C4-2B (cell line): ENCODE results near the gene LAGE3.

Source experiments
- H3K27ac ChIP-seq: fragments of 450-650 bp; 2 replicates; pipeline ENCODE4 v1.5.1; 2017
- ZFX ChIP-seq: fragments of 450-650 bp; IDR thresholded peaks from 2 replicates; pipeline ENCODE4 v1.6.1; 2017
- TF ChIP-seq, protein P1 (sequence below): fragments of 450-650 bp; conservative IDR thresholded peaks from 2 replicates; pipeline ENCODE4 v1.5.1; 2017; ENCODE audit warnings: mild to moderate bottlenecking

The LAGE3 gene

DNA sequence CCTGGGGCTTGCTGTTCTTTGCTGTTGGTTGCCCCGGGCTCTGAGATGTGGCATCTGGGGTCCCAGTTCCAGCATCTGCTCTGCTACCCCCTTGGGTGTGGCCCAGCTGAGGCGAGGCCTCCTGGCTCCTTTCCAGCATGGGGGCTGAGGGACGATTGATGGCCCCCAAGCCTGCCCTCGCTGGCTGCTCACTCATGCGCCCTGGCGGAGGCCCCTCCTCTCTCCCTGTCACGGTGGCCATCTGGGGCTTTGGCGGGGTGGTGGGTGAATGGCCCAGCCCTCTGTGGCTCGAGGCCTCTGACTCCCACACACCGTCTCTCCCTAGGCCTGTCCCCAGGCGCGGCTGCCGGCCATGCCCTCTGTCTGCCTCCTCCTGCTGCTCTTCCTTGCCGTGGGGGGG, 19.2 kb downstream of the LAGE3 start:
- H3K27ac ChIP-seq, result no peak overlapping the region; the same call in 1 of the 2 replicates
- TF ChIP-seq, protein P1, sequence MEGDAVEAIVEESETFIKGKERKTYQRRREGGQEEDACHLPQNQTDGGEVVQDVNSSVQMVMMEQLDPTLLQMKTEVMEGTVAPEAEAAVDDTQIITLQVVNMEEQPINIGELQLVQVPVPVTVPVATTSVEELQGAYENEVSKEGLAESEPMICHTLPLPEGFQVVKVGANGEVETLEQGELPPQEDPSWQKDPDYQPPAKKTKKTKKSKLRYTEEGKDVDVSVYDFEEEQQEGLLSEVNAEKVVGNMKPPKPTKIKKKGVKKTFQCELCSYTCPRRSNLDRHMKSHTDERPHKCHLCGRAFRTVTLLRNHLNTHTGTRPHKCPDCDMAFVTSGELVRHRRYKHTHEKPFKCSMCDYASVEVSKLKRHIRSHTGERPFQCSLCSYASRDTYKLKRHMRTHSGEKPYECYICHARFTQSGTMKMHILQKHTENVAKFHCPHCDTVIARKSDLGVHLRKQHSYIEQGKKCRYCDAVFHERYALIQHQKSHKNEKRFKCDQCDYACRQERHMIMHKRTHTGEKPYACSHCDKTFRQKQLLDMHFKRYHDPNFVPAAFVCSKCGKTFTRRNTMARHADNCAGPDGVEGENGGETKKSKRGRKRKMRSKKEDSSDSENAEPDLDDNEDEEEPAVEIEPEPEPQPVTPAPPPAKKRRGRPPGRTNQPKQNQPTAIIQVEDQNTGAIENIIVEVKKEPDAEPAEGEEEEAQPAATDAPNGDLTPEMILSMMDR, result no peak
- no peak for TF ChIP-seq ZFX

DNA sequence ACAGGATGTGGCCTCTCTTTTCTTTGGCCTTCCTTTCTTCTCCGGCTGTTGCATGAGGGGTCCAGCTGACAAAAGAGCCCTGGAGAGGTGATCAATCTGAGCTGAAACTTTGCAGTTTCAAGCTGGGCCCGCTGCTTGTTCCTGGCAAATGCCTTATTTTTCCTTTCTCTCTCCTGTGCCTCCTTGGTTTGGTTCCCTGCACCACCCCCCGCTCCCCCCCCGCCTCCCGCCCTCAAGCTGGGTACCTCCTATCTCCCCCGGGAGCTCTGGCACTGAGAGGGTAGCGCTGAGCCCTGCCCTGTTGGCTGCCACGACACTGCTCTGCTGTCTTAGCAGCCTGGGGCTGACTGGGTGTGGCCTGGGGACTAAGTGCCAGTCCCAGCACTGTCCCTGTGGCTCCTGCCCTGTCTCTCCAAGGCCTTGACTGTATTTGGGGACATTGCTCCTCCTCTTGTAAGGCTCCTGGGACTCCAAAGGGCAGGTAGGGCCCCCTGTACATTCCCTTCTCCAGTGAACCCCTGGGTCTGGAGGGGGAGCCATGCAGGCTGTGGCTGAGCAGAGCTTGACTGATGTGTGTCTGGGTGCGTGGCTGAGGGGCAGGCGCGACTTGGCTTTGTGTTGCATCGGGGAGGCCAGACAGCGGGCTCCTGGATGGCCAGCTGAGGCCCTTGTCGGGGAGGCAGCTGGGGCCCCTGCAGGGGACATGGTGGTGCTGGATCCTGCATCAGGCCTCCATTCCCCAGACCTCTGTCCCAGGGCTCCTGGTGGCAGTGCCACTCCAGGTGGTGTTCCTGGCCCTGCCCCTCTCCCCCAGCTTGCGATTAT, 19.9 kb downstream of the LAGE3 start:
- H3K27ac ChIP-seq, result peak overlapping the region; percentile 69; the same call in 1 of the 2 replicates
- TF ChIP-seq ZFX, result no peak
- TF ChIP-seq, protein P1, result no peak

DNA sequence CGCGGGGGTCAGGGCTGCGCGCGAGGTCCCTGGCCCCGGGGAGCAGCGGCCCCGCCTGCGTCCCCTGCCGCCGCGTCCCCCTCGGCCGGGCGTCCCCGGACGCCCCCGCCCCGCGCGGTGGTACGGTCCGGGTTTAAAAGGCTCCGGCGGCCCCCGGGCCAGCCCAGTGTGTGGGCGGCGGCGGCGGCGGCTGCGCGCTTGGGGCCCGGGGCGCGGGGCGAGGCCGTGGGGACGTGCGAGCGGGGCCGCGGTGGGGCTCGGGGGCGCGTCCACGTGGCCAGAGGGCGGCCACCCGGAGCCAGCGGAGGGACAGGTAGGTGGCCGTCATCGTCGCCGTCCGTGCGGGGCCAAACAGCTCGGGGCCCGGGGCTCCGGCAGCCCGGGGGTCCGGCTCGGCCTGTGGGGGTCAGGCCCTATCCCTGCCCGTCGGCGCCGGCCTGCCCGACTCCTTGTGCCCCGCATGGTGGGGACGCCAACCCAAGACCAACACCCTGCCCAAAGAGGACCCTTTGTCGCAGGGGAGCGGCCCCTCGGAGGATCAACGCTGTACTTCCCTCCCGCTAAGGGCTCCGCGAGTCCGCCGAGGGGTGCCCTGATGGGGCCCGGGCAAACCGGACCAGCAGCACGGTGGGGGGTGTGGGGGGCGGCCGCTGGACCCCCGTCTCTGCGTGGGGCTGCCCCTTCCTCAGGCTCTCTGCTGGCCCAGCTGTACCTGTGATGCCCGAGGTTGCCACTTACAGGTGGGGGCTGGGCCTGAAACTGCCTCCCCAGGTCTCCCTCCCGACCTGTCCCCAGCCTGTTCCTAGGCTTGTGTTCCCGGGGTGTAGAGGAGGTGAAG, 20.7 kb downstream of the LAGE3 start, which contains the start of gene PLXNA3:
PLXNA3 (plus strand) TSS at position 166 of the 838 bp plus-strand sequence. CDS start 1,903 bp downstream, outside the sequence.
- H3K27ac ChIP-seq, result peak within 1 kb of the TSS; percentile 69
- TF ChIP-seq, protein P1, result no peak
- TF ChIP-seq ZFX, result no peak

DNA sequence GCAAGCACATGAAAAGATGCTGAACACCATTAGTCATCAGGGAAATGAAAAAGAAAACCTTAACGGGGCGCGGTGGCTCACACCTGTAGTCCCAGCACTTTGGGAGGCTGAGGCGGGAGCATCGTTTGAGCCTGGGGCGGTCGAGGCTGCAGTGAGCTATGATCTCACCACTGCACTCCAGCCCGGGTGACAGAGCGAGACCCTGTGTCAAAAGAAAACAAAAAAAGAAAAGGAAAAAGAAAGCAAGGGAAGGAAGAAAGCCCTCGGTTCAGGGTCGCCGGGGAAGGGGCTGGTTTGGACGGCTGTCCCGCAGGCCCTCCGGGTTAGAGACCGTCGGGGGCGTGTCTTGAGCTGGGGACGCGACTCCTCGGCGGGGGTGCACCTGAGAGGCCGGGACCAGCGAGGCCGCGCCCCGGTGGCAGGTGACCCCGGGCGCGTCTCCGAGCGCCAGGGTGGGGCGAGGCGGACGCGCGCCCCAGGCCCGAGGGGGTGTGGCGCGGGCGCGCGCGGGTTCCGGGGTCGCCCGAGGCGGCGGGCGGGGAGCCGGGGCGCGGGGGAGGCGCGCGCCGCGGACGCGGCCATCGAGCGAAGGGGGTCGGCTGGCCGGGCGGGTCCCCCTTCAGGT, 21.5 kb downstream of the LAGE3 start:
- TF ChIP-seq, protein P1, result no peak
- TF ChIP-seq ZFX, result no peak
- peak overlapping the region; percentile 69 for H3K27ac ChIP-seq

DNA sequence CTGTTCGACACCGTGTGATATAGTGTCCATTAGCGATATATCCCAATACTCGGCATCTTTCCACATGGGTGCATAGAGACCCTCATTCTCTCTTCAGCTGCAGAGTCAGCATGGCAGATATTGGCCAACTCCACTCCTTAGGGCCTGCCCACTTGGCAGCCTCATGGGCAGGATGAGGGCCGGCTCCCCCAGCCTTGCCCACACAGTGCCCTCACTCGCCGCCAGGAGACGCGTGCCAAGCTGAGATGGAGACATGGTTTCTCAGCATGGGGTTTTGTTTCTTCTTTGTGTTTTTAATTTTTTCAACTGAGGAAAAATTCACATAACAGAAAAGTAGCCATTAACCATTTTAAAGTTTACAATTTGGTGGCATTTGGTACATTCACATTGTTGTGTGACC, 26.3 kb downstream of the LAGE3 start:
- TF ChIP-seq, protein P1, result no peak
- no peak for TF ChIP-seq ZFX
- no peak overlapping the region for H3K27ac ChIP-seq

DNA sequence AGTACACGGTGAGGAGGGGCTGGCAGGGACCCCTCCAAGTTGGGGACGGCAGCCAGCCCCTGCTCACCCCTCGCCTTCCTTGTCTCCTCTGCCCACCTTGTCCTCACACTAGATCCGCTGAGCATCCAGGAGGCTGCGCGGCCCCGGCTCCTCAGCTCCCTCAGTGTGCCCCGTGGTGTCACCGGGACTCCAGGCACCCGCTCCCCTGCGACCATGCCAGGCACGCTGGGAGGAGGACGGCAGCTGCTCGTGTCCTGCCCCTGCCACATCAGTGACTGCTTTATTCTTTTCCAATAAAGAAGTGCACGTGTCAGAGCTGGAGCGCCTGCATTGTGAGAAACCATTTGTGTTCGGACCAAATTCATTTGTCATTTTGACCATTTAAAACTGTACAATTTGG, 28.8 kb downstream of the LAGE3 start:
- TF ChIP-seq, protein P1, result no peak
- no peak for TF ChIP-seq ZFX
- H3K27ac ChIP-seq, result no peak overlapping the region
